H1 (cell line): ENCODE results near the gene TAT.

Experiments used
- CEBPB ChIP-seq: IDR thresholded peaks from 2 replicates; pipeline ENCODE4 v1.6.1; 2012; ENCODE audit warnings: low read depth, low read length
- CREB1 ChIP-seq: IDR thresholded peaks from 2 replicates; pipeline ENCODE4 v1.6.1; 2012; ENCODE audit warnings: inconsistent platforms
- CTCF ChIP-seq, 3 experiments: IDR thresholded peaks; 1 replicate in 2 of 3; 2 replicates in 1 of 3; pipeline versions ENCODE4 v1.5.1 to v1.6.1; 2011; ENCODE audit warnings: low read length in 3 of 3, mild to moderate bottlenecking in 3 of 3, inconsistent platforms in 2 of 3, low read depth in 1 of 3, moderate library complexity in 1 of 3; ENCODE audit not compliant: insufficient read depth in 1 of 3; ENCODE audit errors: control extremely low read depth in 1 of 3
- EZH2 ChIP-seq: fragments of 200-600 bp; sonication (generic); IDR thresholded peaks from 2 replicates; pipeline ENCODE4 v1.7.1; 2012; ENCODE audit warnings: low read depth, mild to moderate bottlenecking, moderate library complexity, low read length, inconsistent platforms; ENCODE audit not compliant: severe bottlenecking
- HDAC2 ChIP-seq, 2 experiments: fragments of 300-600 bp in 1 of 2; sonication (generic) in 1 of 2; IDR thresholded peaks; 2 replicates each; pipeline ENCODE4 v1.6.1; 2011 to 2012; ENCODE audit warnings: low read depth in 2 of 2, low read length in 2 of 2, mild to moderate bottlenecking in 2 of 2, moderate library complexity in 2 of 2, borderline replicate concordance in 1 of 2, inconsistent platforms in 1 of 2
- KDM1A ChIP-seq: fragments of 200-600, 300-600 bp; sonication (generic); IDR thresholded peaks from 2 replicates; pipeline ENCODE4 v1.7.1; 2016; ENCODE audit warnings: mild to moderate bottlenecking, low read length, borderline replicate concordance
- NRF1 ChIP-seq: IDR thresholded peaks from 2 replicates; pipeline ENCODE4 v1.6.1; 2011; ENCODE audit warnings: mild to moderate bottlenecking, low read depth, low read length, improper control_type of control experiment
- PHF8 ChIP-seq: fragments of 200-600 bp; sonication (generic); conservative IDR thresholded peaks from 2 replicates; pipeline ENCODE4 v1.7.1; 2012; ENCODE audit warnings: low read depth, mild to moderate bottlenecking, inconsistent platforms, low read length, moderate library complexity
- POLR2AphosphoS5 ChIP-seq: IDR thresholded peaks from 2 replicates; pipeline ENCODE4 v1.6.1; 2011; ENCODE audit warnings: low read depth, low read length
- RAD21 ChIP-seq, 2 experiments: IDR thresholded peaks in 1 of 2; conservative IDR thresholded peaks in 1 of 2; 2 replicates each; pipeline ENCODE4 v1.6.1; 2011; ENCODE audit warnings: low read depth in 2 of 2, low read length in 2 of 2, improper control_type of control experiment in 1 of 2, inconsistent platforms in 1 of 2, mild to moderate bottlenecking in 1 of 2, moderate library complexity in 1 of 2
- TCF12 ChIP-seq: IDR thresholded peaks from 2 replicates; pipeline ENCODE4 v1.6.1; 2011; ENCODE audit warnings: low read depth, mild to moderate bottlenecking, low read length

GRCh38 chr16:71609066-71609465 lies 32.2 kb upstream of the TAT start:
- TF ChIP-seq RAD21 (IDR thresholded peaks at IDR 0.05 in 1 of 2, conservative IDR thresholded peaks at IDR 0.05 in 1 of 2; ENCODE audit: low read depth in 2 of 2, low read length in 2 of 2) (no peak), CREB1 (no peak), CTCF (IDR thresholded peaks at IDR 0.05; ENCODE audit: control extremely low read depth in 1 of 3, insufficient read depth in 1 of 3, low read depth in 1 of 3, low read length in 3 of 3) (no peak), KDM1A (no peak), POLR2AphosphoS5 (no peak), PHF8 (no peak), EZH2 (no peak), NRF1 (no peak), HDAC2 (IDR thresholded peaks at IDR 0.05; ENCODE audit: borderline replicate concordance in 1 of 2, low read depth in 2 of 2, low read length in 2 of 2) (no peak), CEBPB (no peak), TCF12 (no peak)
